Endothelial cell of hepatic sinusoid (primary cell): ENCODE data around the gene OR52A1.
"Not testable (repeated sequence)": the region's sequence is repeated elsewhere in the genome, so short reads cannot be mapped to it uniquely, and the experiment has no call there.

ENCODE experiments used
- in situ Hi-C: cut with HindIII; loops from 2 replicates; pipeline ENCODE4 v1.10.0; 2017; ENCODE audit warnings: low sequenced_read_pairs

The OR52A1 gene

GRCh38 chr11:5154657-5155056 lies at the start of gene OR52A1:
Gene OR52A1, minus strand, starts transcription at chr11:5154757. Its CDS starts 2,388 bp downstream, at chr11:5152369.
- in situ Hi-C loops: no loop called here

GRCh38 chr11:5203366-5203765 lies 48.8 kb upstream of the OR52A1 start:
- in situ Hi-C loops: no loop called here

- in situ Hi-C loops: no loop called here
Observed at GRCh38 chr11:5200582-5200981, 46.0 kb upstream of the OR52A1 start, which contains the start of gene OR51V1. Gene OR51V1, minus strand, starts transcription at chr11:5200682. Its CDS starts 0 bp downstream, at chr11:5200682.

- in situ Hi-C loops: no loop called here
Observed at GRCh38 chr11:5198285-5198684, 43.7 kb upstream of the OR52A1 start.

GRCh38 chr11:5197536-5197935 lies 43.0 kb upstream of the OR52A1 start:
- in situ Hi-C loops: no loop called here

- in situ Hi-C loops: no loop called here
Observed at GRCh38 chr11:5196731-5197130, 42.2 kb upstream of the OR52A1 start.

GRCh38 chr11:5196067-5196466 lies 41.5 kb upstream of the OR52A1 start:
- in situ Hi-C loops: no loop called here

GRCh38 chr11:5192738-5193137 lies 38.2 kb upstream of the OR52A1 start:
- in situ Hi-C loops: no loop called here

- in situ Hi-C loops: no loop called here
Observed at GRCh38 chr11:5188201-5188600, 33.6 kb upstream of the OR52A1 start.

- in situ Hi-C loops: no loop called here
Observed at GRCh38 chr11:5178046-5178837, 23.7 kb upstream of the OR52A1 start.

- in situ Hi-C loops: no loop called here
Observed at GRCh38 chr11:5174934-5175333, 20.4 kb upstream of the OR52A1 start.

- in situ Hi-C loops: no loop called here
Observed at GRCh38 chr11:5171856-5172255, 17.3 kb upstream of the OR52A1 start.

- in situ Hi-C loops: not testable (repeated sequence)
Observed at GRCh38 chr11:5165898-5166297, 11.3 kb upstream of the OR52A1 start.

GRCh38 chr11:5164807-5165206 lies 10.2 kb upstream of the OR52A1 start:
- in situ Hi-C loops: not testable (repeated sequence)

GRCh38 chr11:5161045-5161444 lies 6.5 kb upstream of the OR52A1 start:
- in situ Hi-C loops: not testable (repeated sequence)

- in situ Hi-C loops: not testable (repeated sequence)
Observed at GRCh38 chr11:5160217-5160616, 5.7 kb upstream of the OR52A1 start.

GRCh38 chr11:5159806-5160205 lies 5.2 kb upstream of the OR52A1 start:
- in situ Hi-C loops: no loop called here

GRCh38 chr11:5153574-5154431 lies 754 bp downstream of the OR52A1 start:
- in situ Hi-C loops: no loop called here

GRCh38 chr11:5151713-5152153 lies 2.8 kb downstream of the OR52A1 start:
- in situ Hi-C loops: no loop called here

- in situ Hi-C loops: not testable (repeated sequence)
Observed at GRCh38 chr11:5144206-5144605, 10.4 kb downstream of the OR52A1 start.

- in situ Hi-C loops: no loop called here
Observed at GRCh38 chr11:5137996-5138395, 16.6 kb downstream of the OR52A1 start, which contains the start of gene OR52A5. Gene OR52A5, minus strand, starts transcription at chr11:5138356. Its CDS starts 5,714 bp downstream, at chr11:5132642.

GRCh38 chr11:5137014-5137413 lies 17.5 kb downstream of the OR52A1 start:
- in situ Hi-C loops: no loop called here
